ENCODE data around the gene MED22. TPM values are rescaled to one million over a fixed set of nuclear protein-coding genes. Genes with fewer than 3 reads are reported as not detected.

Gene MED22
- total and polyA plus RNA-seq, 4 donors, result 11.4 to 32.0 (median 20.1) TPM

- H3K27ac ChIP-seq (ENCODE audit: low read depth in 1 of 2, low read length in 1 of 2), result peak overlapping the region in 1 of 2 donors; percentile 32
- H3K27me3 ChIP-seq (ENCODE audit: control insufficient read depth in 3 of 3, insufficient read depth in 3 of 3, low read length in 2 of 3), result no peaks in the 10 kb centered on the region
- WGBS, 2 donors, result 51 to 58% methylated on average over 12 of the region's 12 CpGs
- H3K9me3 ChIP-seq (ENCODE audit: control insufficient read depth in 4 of 4, insufficient read depth in 3 of 4, low read length in 3 of 4), result no peaks in the 10 kb centered on the region
- no peak for TF ChIP-seq CTCF (IDR thresholded peaks at IDR 0.05; ENCODE audit: control extremely low read depth, extremely low read depth)
- no peak for ATAC-seq (ENCODE audit: insufficient read depth, low FRiP score)
- H3K36me3 ChIP-seq (ENCODE audit: control insufficient read depth in 4 of 4, insufficient read depth in 4 of 4, low read length in 4 of 4), result peaks cover 0 to 32% (median 23%) of the 10 kb centered on the region in 4 donors
- DNase-seq, result no peak
- H3K4me1 ChIP-seq (ENCODE audit: control insufficient read depth in 5 of 5, insufficient read depth in 5 of 5, low read length in 5 of 5), result peaks cover 6 to 25% (median 12%) of the 10 kb centered on the region in 5 donors
- H3K4me3 ChIP-seq, result no peak overlapping the region
- H3K9ac ChIP-seq (ENCODE audit: insufficient read depth in 1 of 2, low read length in 2 of 2), result no peak overlapping the region
Observed at GRCh38 chr9:133371261-133371711, 23.4 kb upstream of the MED22 start.

GRCh38 chr9:133370685-133371084, 22.8 kb upstream of the MED22 start:
- H3K4me1 ChIP-seq (ENCODE audit: control insufficient read depth in 5 of 5, insufficient read depth in 5 of 5, low read length in 5 of 5), result peaks cover 6 to 25% (median 12%) of the 10 kb centered on the region in 5 donors
- no peak overlapping the region for H3K9ac ChIP-seq (ENCODE audit: insufficient read depth in 1 of 2, low read length in 2 of 2)
- peak overlapping the region in 1 of 2 donors; percentile 32 for H3K27ac ChIP-seq (ENCODE audit: low read depth in 1 of 2, low read length in 1 of 2)
- WGBS, 2 donors, result 61 to 64% methylated on average over 9 of the region's 9 CpGs
- H3K4me3 ChIP-seq, result no peak overlapping the region
- H3K36me3 ChIP-seq (ENCODE audit: control insufficient read depth in 4 of 4, insufficient read depth in 4 of 4, low read length in 4 of 4), result peaks cover 2 to 37% (median 29%) of the 10 kb centered on the region in 4 donors
- DNase-seq (no peak), ATAC-seq (ENCODE audit: insufficient read depth, low FRiP score) (no peak)
- TF ChIP-seq CTCF (IDR thresholded peaks at IDR 0.05; ENCODE audit: control extremely low read depth, extremely low read depth), result no peak
- H3K9me3 ChIP-seq (ENCODE audit: control insufficient read depth in 4 of 4, insufficient read depth in 3 of 4, low read length in 3 of 4), result no peaks in the 10 kb centered on the region
- no peaks in the 10 kb centered on the region for H3K27me3 ChIP-seq (ENCODE audit: control insufficient read depth in 3 of 3, insufficient read depth in 3 of 3, low read length in 2 of 3)

GRCh38 chr9:133369933-133370332, 22.0 kb upstream of the MED22 start:
- Histone ChIP-seq H3K4me3 (no peak overlapping the region), H3K9ac (ENCODE audit: insufficient read depth in 1 of 2, low read length in 2 of 2) (no peak overlapping the region), H3K4me1 (ENCODE audit: control insufficient read depth in 5 of 5, insufficient read depth in 5 of 5, low read length in 5 of 5) (peaks cover 6 to 25% (median 20%) of the 10 kb centered on the region in 5 donors), H3K27ac (ENCODE audit: low read depth in 1 of 2, low read length in 1 of 2) (peak overlapping the region in 1 of 2 donors; percentile 41), H3K9me3 (ENCODE audit: control insufficient read depth in 4 of 4, insufficient read depth in 3 of 4, low read length in 3 of 4) (no peaks in the 10 kb centered on the region), H3K27me3 (ENCODE audit: control insufficient read depth in 3 of 3, insufficient read depth in 3 of 3, low read length in 2 of 3) (no peaks in the 10 kb centered on the region), H3K36me3 (ENCODE audit: control insufficient read depth in 4 of 4, insufficient read depth in 4 of 4, low read length in 4 of 4) (peaks cover 2 to 44% (median 34%) of the 10 kb centered on the region in 4 donors)
- no peak for TF ChIP-seq CTCF (IDR thresholded peaks at IDR 0.05; ENCODE audit: control extremely low read depth, extremely low read depth)
- ATAC-seq (ENCODE audit: insufficient read depth, low FRiP score) (no peak), DNase-seq (peak in 1 of 3 donors; percentile 44)
- WGBS, 2 donors, result 69 to 81% methylated on average over 7 of the region's 7 CpGs

- H3K9ac ChIP-seq (ENCODE audit: insufficient read depth in 1 of 2, low read length in 2 of 2), result no peak overlapping the region
- H3K9me3 ChIP-seq (ENCODE audit: control insufficient read depth in 4 of 4, insufficient read depth in 3 of 4, low read length in 3 of 4), result no peaks in the 10 kb centered on the region
- H3K36me3 ChIP-seq (ENCODE audit: control insufficient read depth in 4 of 4, insufficient read depth in 4 of 4, low read length in 4 of 4), result peaks cover 6 to 47% (median 37%) of the 10 kb centered on the region in 4 donors
- DNase-seq (no peak), ATAC-seq (ENCODE audit: insufficient read depth, low FRiP score) (no peak)
- H3K27me3 ChIP-seq (ENCODE audit: control insufficient read depth in 3 of 3, insufficient read depth in 3 of 3, low read length in 2 of 3), result no peaks in the 10 kb centered on the region
- peaks cover 6 to 25% (median 18%) of the 10 kb centered on the region in 5 donors for H3K4me1 ChIP-seq (ENCODE audit: control insufficient read depth in 5 of 5, insufficient read depth in 5 of 5, low read length in 5 of 5)
- no peak overlapping the region for H3K4me3 ChIP-seq
- peak overlapping the region in 1 of 2 donors; percentile 41 for H3K27ac ChIP-seq (ENCODE audit: low read depth in 1 of 2, low read length in 1 of 2)
- WGBS, 2 donors, result 71 to 76% methylated on average over 6 of the region's 6 CpGs
- TF ChIP-seq CTCF (IDR thresholded peaks at IDR 0.05; ENCODE audit: control extremely low read depth, extremely low read depth), result no peak
Observed at GRCh38 chr9:133369422-133369821, 21.5 kb upstream of the MED22 start.
